ENCODE measurements around the gene PMF1.

GRCh38 chr1:156212833-156213643 lies at the start of gene PMF1:
- TF ChIP-seq EZH2 (IDR thresholded peaks at IDR 0.05) (no peak), POLR2AphosphoS5 (IDR thresholded peaks at IDR 0.05; ENCODE audit: borderline replicate concordance, low read depth, low read length) (peak; percentile 92), FOXP2 (optimal IDR thresholded peaks at IDR 0.05; ENCODE audit: control extremely low read depth, extremely low read length, insufficient read depth) (no peak)
